Panc1 (cell line): ENCODE data around the gene AGPAT3. TPM values are rescaled to one million over a fixed set of nuclear protein-coding genes. Genes with fewer than 3 reads are reported as not detected.

Experiments
- ATAC-seq: fragments of 200-7000 bp; cut with Tn5 transposase; 2 replicates; pipeline ENCODE4 v1.9.1; 2020; ENCODE audit warnings: mild to moderate bottlenecking, moderate library complexity
- BruUV-seq: library from RNA; stranded (reverse); fragments of 400-500 nt; replicated peaks from 2 replicates; lab custom pipeline; 2021; lab: Mats Ljungman, UMichigan
- CTCF ChIA-PET: fragments of 300-600 bp; sonication (Branson Sonifier 250); formaldehyde crosslinking; loops from one replicate; lab custom pipeline; 2022; ENCODE audit warnings: antibody characterized with exemption; lab: Charles Lee
- POLR2A ChIA-PET: fragments of 300-600 bp; sonication (Branson Sonifier 250); formaldehyde crosslinking; loops from one replicate; lab custom pipeline; 2022; ENCODE audit warnings: antibody characterized with exemption; lab: Charles Lee
- DNase-seq: peaks from one replicate; pipeline ENCODE4 v3.0.0-alpha.2; 2010; ENCODE audit warnings: low read depth, low spot score
- H3K27ac ChIP-seq: 2 replicates; pipeline ENCODE4 v1.5.1; 2011; ENCODE audit warnings: mild to moderate bottlenecking, low read length, inconsistent platforms
- H3K27me3 ChIP-seq: fragments of 200-500 bp; sonication (Bioruptor generic); 2 replicates; pipeline ENCODE4 v1.6.0; 2014; ENCODE audit warnings: low read length, inconsistent platforms; ENCODE audit not compliant: control insufficient read depth, insufficient read depth
- H3K36me3 ChIP-seq: fragments of 200-500 bp; sonication (Bioruptor generic); 2 replicates; pipeline ENCODE4 v1.5.1; 2014; ENCODE audit warnings: inconsistent platforms, mild to moderate bottlenecking, low read length, moderate library complexity; ENCODE audit not compliant: control insufficient read depth, insufficient read depth
- H3K4me1 ChIP-seq: 2 replicates; pipeline ENCODE4 v1.5.1; 2011; ENCODE audit warnings: inconsistent platforms, mild to moderate bottlenecking, low read length, moderate library complexity; ENCODE audit not compliant: control insufficient read depth, insufficient read depth
- H3K4me3 ChIP-seq, 2 experiments: 2 replicates each; pipeline ENCODE4 v1.5.1; 2011 to 2012; ENCODE audit warnings: low read depth in 2 of 2, low read length in 2 of 2, mild to moderate bottlenecking in 2 of 2, inconsistent platforms in 1 of 2, moderate library complexity in 1 of 2
- H3K9me3 ChIP-seq: fragments of 200-500 bp; sonication (Bioruptor generic); 2 replicates; pipeline ENCODE4 v1.5.1; 2014; ENCODE audit warnings: low read depth, mild to moderate bottlenecking, inconsistent platforms, low read length, moderate library complexity; ENCODE audit not compliant: control insufficient read depth, insufficient read depth
- POLR2AphosphoS5 ChIP-seq: IDR thresholded peaks from 2 replicates; pipeline ENCODE4 v1.6.1; 2012; ENCODE audit warnings: mild to moderate bottlenecking, low read depth, low read length, moderate library complexity
- REST ChIP-seq, 2 experiments: IDR thresholded peaks; 2 replicates each; pipeline ENCODE4 v1.6.1; 2011 to 2012; ENCODE audit warnings: low read depth in 2 of 2, control low read depth in 1 of 2, low read length in 1 of 2, mild to moderate bottlenecking in 1 of 2, moderate library complexity in 1 of 2; ENCODE audit not compliant: insufficient read depth in 1 of 2
- SIN3A ChIP-seq: IDR thresholded peaks from 2 replicates; pipeline ENCODE4 v1.6.1; 2012; ENCODE audit warnings: low read depth, mild to moderate bottlenecking, low read length, moderate library complexity, borderline replicate concordance; ENCODE audit not compliant: insufficient read depth
- TCF7L2 ChIP-seq: IDR thresholded peaks from 2 replicates; pipeline ENCODE4 v1.6.1; 2011; ENCODE audit warnings: mild to moderate bottlenecking, low read depth, low read length, inconsistent platforms
- in situ Hi-C: cut with HindIII; loops from 2 replicates; pipeline ENCODE4 v1.10.0; 2016; ENCODE audit warnings: low sequenced_read_pairs, low pct_unique_long_range_greater_than_20kb
- intact Hi-C: fragments of 100-400 bp; cut with micrococcal nuclease; formaldehyde crosslinking; loops from one replicate; pipeline ENCODE4 v1.10.0; 2022; ENCODE audit not compliant: unreplicated experiment
- total RNA-seq: library from RNA; stranded (reverse); gene quantifications from one replicate; pipeline ENCODE4 v1.2.1, GENCODE V29; 2021; ENCODE audit not compliant: unreplicated experiment
- TF ChIP-seq, protein P1 (sequence below): fragments of 450-650 bp; IDR thresholded peaks from 2 replicates; pipeline ENCODE4 v1.5.1; 2017; ENCODE audit warnings: mild to moderate bottlenecking

The AGPAT3 gene
- total RNA-seq, 1 experiment from 2014 or later, result 40.1 TPM

- no peak overlapping the region for H3K4me3 ChIP-seq
- ChIA-PET CTCF (no interaction called here), POLR2A (no interaction called here)
- no peak for ATAC-seq
- TF ChIP-seq, protein P1, sequence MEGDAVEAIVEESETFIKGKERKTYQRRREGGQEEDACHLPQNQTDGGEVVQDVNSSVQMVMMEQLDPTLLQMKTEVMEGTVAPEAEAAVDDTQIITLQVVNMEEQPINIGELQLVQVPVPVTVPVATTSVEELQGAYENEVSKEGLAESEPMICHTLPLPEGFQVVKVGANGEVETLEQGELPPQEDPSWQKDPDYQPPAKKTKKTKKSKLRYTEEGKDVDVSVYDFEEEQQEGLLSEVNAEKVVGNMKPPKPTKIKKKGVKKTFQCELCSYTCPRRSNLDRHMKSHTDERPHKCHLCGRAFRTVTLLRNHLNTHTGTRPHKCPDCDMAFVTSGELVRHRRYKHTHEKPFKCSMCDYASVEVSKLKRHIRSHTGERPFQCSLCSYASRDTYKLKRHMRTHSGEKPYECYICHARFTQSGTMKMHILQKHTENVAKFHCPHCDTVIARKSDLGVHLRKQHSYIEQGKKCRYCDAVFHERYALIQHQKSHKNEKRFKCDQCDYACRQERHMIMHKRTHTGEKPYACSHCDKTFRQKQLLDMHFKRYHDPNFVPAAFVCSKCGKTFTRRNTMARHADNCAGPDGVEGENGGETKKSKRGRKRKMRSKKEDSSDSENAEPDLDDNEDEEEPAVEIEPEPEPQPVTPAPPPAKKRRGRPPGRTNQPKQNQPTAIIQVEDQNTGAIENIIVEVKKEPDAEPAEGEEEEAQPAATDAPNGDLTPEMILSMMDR, result no peak
- TF ChIP-seq TCF7L2 (no peak), POLR2AphosphoS5 (no peak), SIN3A (no peak), REST (IDR thresholded peaks at IDR 0.05; ENCODE audit: insufficient read depth in 1 of 2, low read depth in 2 of 2, low read length in 1 of 2) (no peak)
- H3K4me1 ChIP-seq, result no peaks in the 10 kb centered on the region
- no peak for DNase-seq
- intact Hi-C loops, result no loop called here
- in situ Hi-C loops, result no loop called here
- no peaks in the 10 kb centered on the region for H3K9me3 ChIP-seq
- H3K27ac ChIP-seq, result no peak overlapping the region
- no peaks in the 10 kb centered on the region for H3K36me3 ChIP-seq
- BruUV-seq, result no TSS peak
- no peaks in the 10 kb centered on the region for H3K27me3 ChIP-seq
These were observed 128.5 kb downstream of the AGPAT3 start for GRCh38 chr21:43993420-43993934.

GRCh38 chr21:43994085-43994484 is 129.1 kb downstream of the AGPAT3 start:
- Histone ChIP-seq H3K9me3 (no peaks in the 10 kb centered on the region), H3K27ac (no peak overlapping the region), H3K36me3 (no peaks in the 10 kb centered on the region), H3K27me3 (no peaks in the 10 kb centered on the region), H3K4me3 (no peak overlapping the region), H3K4me1 (no peaks in the 10 kb centered on the region)
- no peak for TF ChIP-seq SIN3A
- no peak for TF ChIP-seq TCF7L2
- TF ChIP-seq, protein P1, result no peak
- TF ChIP-seq REST (IDR thresholded peaks at IDR 0.05; ENCODE audit: insufficient read depth in 1 of 2, low read depth in 2 of 2, low read length in 1 of 2), result no peak
- no peak for TF ChIP-seq POLR2AphosphoS5
- in situ Hi-C loops (no loop called here), intact Hi-C loops (no loop called here)
- ChIA-PET CTCF (no interaction called here), POLR2A (interaction anchor here (0.6 kb wide), 1 partner anchor 28 kb away, joined by 7 read pairs; no protein-coding TSS in a partner anchor)
- no TSS peak for BruUV-seq
- DNase-seq (no peak), ATAC-seq (peak; percentile 57; the same call in 1 of the 2 replicates)
